Activated T-helper 1 cell treated with Interleukin-2 at 50 U/mL for 16 hours (primary cell): ENCODE data around the gene TRIM14.
A peak's percentile ranks its signal among the peaks of the same experiment; 100 is the strongest.
"Not testable (repeated sequence)": the region's sequence is repeated elsewhere in the genome, so short reads cannot be mapped to it uniquely, and the experiment has no call there.

Experiments used
- DNase-seq: peaks from one replicate; pipeline ENCODE4 v3.0.0-alpha.2; 2020; ENCODE audit warnings: low read depth

The TRIM14 gene

GRCh38 chr9:98105006-98105405 lies 14.0 kb downstream of the TRIM14 start:
- no peak for DNase-seq

- DNase-seq = no peak
Observed at GRCh38 chr9:98104445-98104881, 14.6 kb downstream of the TRIM14 start.

GRCh38 chr9:98101868-98102273 lies 17.2 kb downstream of the TRIM14 start:
- peak; percentile 70 for DNase-seq

- no peak for DNase-seq
Observed at GRCh38 chr9:98101416-98101815, 17.6 kb downstream of the TRIM14 start.

GRCh38 chr9:98100456-98100855 lies 18.6 kb downstream of the TRIM14 start:
- no peak for DNase-seq

- no peak for DNase-seq
Observed at GRCh38 chr9:98099898-98100297, 19.1 kb downstream of the TRIM14 start.

GRCh38 chr9:98099346-98099745 lies 19.7 kb downstream of the TRIM14 start:
- DNase-seq = no peak

GRCh38 chr9:98097836-98098235 lies 21.2 kb downstream of the TRIM14 start:
- no peak for DNase-seq

GRCh38 chr9:98096091-98096490 lies 22.9 kb downstream of the TRIM14 start:
- no peak for DNase-seq

GRCh38 chr9:98095401-98095800 lies 23.6 kb downstream of the TRIM14 start:
- no peak for DNase-seq

- no peak for DNase-seq
Observed at GRCh38 chr9:98094851-98095250, 24.2 kb downstream of the TRIM14 start.

GRCh38 chr9:98094316-98094715 lies 24.7 kb downstream of the TRIM14 start:
- DNase-seq = no peak

- DNase-seq = no peak
Observed at GRCh38 chr9:98092613-98092931, 26.4 kb downstream of the TRIM14 start.

- no peak for DNase-seq
Observed at GRCh38 chr9:98091735-98092612, 27.0 kb downstream of the TRIM14 start.

- DNase-seq = not testable (repeated sequence)
Observed at GRCh38 chr9:98090674-98091073, 28.3 kb downstream of the TRIM14 start.

GRCh38 chr9:98087420-98088354 lies 31.3 kb downstream of the TRIM14 start:
- DNase-seq = peak; percentile 18

- DNase-seq = no peak
Observed at GRCh38 chr9:98086461-98086860, 32.6 kb downstream of the TRIM14 start.

- no peak for DNase-seq
Observed at GRCh38 chr9:98085944-98086343, 33.1 kb downstream of the TRIM14 start.

GRCh38 chr9:98085058-98085457 lies 34.0 kb downstream of the TRIM14 start:
- no peak for DNase-seq

GRCh38 chr9:98084396-98084795 lies 34.6 kb downstream of the TRIM14 start:
- no peak for DNase-seq

- DNase-seq = no peak
Observed at GRCh38 chr9:98083566-98084183, 35.3 kb downstream of the TRIM14 start.

- no peak for DNase-seq
Observed at GRCh38 chr9:98083061-98083501, 35.9 kb downstream of the TRIM14 start.
